Measurements from ENCODE around the gene IRF2BP2. TPM values are rescaled to one million over a fixed set of nuclear protein-coding genes. Genes with fewer than 3 reads are reported as not detected.

The IRF2BP2 gene
- total and polyA plus RNA-seq, 2 of the 13 experiments (the other 11 are each of a cell fraction or from before 2014, with no cell fraction given): 140 to 147 TPM

- TF ChIP-seq, protein P1, sequence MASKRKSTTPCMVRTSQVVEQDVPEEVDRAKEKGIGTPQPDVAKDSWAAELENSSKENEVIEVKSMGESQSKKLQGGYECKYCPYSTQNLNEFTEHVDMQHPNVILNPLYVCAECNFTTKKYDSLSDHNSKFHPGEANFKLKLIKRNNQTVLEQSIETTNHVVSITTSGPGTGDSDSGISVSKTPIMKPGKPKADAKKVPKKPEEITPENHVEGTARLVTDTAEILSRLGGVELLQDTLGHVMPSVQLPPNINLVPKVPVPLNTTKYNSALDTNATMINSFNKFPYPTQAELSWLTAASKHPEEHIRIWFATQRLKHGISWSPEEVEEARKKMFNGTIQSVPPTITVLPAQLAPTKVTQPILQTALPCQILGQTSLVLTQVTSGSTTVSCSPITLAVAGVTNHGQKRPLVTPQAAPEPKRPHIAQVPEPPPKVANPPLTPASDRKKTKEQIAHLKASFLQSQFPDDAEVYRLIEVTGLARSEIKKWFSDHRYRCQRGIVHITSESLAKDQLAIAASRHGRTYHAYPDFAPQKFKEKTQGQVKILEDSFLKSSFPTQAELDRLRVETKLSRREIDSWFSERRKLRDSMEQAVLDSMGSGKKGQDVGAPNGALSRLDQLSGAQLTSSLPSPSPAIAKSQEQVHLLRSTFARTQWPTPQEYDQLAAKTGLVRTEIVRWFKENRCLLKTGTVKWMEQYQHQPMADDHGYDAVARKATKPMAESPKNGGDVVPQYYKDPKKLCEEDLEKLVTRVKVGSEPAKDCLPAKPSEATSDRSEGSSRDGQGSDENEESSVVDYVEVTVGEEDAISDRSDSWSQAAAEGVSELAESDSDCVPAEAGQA (IDR thresholded peaks at IDR 0.05; ENCODE audit: low read depth): no peak
- TF ChIP-seq, protein P1 (CRISPR knock-in tag; IDR thresholded peaks at IDR 0.05; ENCODE audit: borderline replicate concordance): no peak
- TF ChIP-seq ZNF652 (CRISPR knock-in tag; IDR thresholded peaks at IDR 0.05; ENCODE audit: borderline replicate concordance, low read depth): peak; percentile 99
- peak; percentile 55 for TF ChIP-seq HDAC2 (CRISPR knock-in tag; IDR thresholded peaks at IDR 0.05)
- peak; percentile 100 for TF ChIP-seq RBM22 (optimal IDR thresholded peaks at IDR 0.05; ENCODE audit: low read length)
- TF ChIP-seq ZEB1 (IDR thresholded peaks at IDR 0.05; ENCODE audit: insufficient replicate concordance, low read depth): no peak
- TF ChIP-seq ZNF678 (CRISPR knock-in tag; IDR thresholded peaks at IDR 0.05): no peak
- no peak for TF ChIP-seq ZNF710 (CRISPR knock-in tag; IDR thresholded peaks at IDR 0.05; ENCODE audit: borderline replicate concordance)
- no peak for TF ChIP-seq ZNF782 (CRISPR knock-in tag; IDR thresholded peaks at IDR 0.05; ENCODE audit: borderline replicate concordance)
- TF ChIP-seq ETS1 (CRISPR knock-in tag; IDR thresholded peaks at IDR 0.05): no peak
- TF ChIP-seq ZNF160 (CRISPR knock-in tag; IDR thresholded peaks at IDR 0.05): no peak
- TF ChIP-seq NFATC3 (CRISPR knock-in tag; IDR thresholded peaks at IDR 0.05): no peak
- TF ChIP-seq CENPBD1 (CRISPR knock-in tag; IDR thresholded peaks at IDR 0.05; ENCODE audit: borderline replicate concordance, low read depth): no peak
- TF ChIP-seq ONECUT2 (CRISPR knock-in tag; IDR thresholded peaks at IDR 0.05): no peak
- TF ChIP-seq ZFP37 (CRISPR knock-in tag; IDR thresholded peaks at IDR 0.05; ENCODE audit: borderline replicate concordance): 0 out of 2 replicates have a peak, but pooled peaks have one; percentile 51
- TF ChIP-seq, protein P2, sequence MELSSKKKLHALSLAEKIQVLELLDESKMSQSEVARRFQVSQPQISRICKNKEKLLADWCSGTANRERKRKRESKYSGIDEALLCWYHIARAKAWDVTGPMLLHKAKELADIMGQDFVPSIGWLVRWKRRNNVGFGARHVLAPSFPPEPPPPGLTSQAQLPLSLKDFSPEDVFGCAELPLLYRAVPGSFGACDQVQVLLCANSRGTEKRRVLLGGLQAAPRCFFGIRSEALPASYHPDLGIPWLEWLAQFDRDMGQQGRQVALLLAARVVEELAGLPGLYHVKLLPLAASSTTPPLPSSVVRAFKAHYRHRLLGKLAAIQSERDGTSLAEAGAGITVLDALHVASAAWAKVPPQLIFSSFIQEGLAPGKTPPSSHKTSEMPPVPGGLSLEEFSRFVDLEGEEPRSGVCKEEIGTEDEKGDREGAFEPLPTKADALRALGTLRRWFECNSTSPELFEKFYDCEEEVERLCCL (CRISPR knock-in tag; IDR thresholded peaks at IDR 0.05; ENCODE audit: borderline replicate concordance): no peak
Measured at GRCh38 chr1:234602334-234603220, 7.4 kb downstream of the IRF2BP2 start (continued).

All from HepG2 (cell line).